Muscle layer of duodenum (tissue), 2 donors: ENCODE data around the gene NOL8.

Source experiments
- H3K27ac ChIP-seq: one replicate; pipeline ENCODE4 v1.7.0; 2013; ENCODE audit warnings: mild to moderate bottlenecking, low read length
- H3K27me3 ChIP-seq: one replicate; pipeline ENCODE4 v1.7.0; 2013; ENCODE audit warnings: low read depth, mild to moderate bottlenecking, control low read depth, low read length
- H3K36me3 ChIP-seq, 2 donors: one replicate each; pipeline ENCODE4 v1.7.0; 2013; ENCODE audit warnings: low read length in 2 of 2, control low read depth in 1 of 2, mild to moderate bottlenecking in 1 of 2; ENCODE audit not compliant: insufficient read depth in 2 of 2, control insufficient read depth in 1 of 2
- H3K4me1 ChIP-seq, 2 donors: one replicate each; pipeline ENCODE4 v1.7.0; 2013; ENCODE audit warnings: low read length in 2 of 2, mild to moderate bottlenecking in 2 of 2, control low read depth in 1 of 2, moderate library complexity in 1 of 2; ENCODE audit not compliant: insufficient read depth in 2 of 2, control insufficient read depth in 1 of 2
- H3K4me3 ChIP-seq, 2 donors: one replicate each; pipeline ENCODE4 v1.7.0; 2013; ENCODE audit warnings: low read length in 2 of 2, low read depth in 1 of 2, mild to moderate bottlenecking in 1 of 2
- H3K9me3 ChIP-seq, 2 donors: one replicate each; pipeline ENCODE4 v1.7.0; 2013; ENCODE audit warnings: low read length in 2 of 2, control low read depth in 1 of 2, mild to moderate bottlenecking in 1 of 2; ENCODE audit not compliant: control insufficient read depth in 1 of 2
- donor health status: healthy.

NOL8 gene

GRCh38 chr9:92325269-92325990 is at the start of gene NOL8, which contains the start of gene CENPP:
NOL8 (minus strand) TSS chr9:92325350; CDS start chr9:92324161, 1,189 bp downstream.
CENPP (plus strand) TSS chr9:92325953.
- peak within 1 kb of the TSS; percentile 80 to 81 for H3K4me3 ChIP-seq
- H3K27ac ChIP-seq, result peak within 1 kb of the TSS; percentile 99
- peaks cover 6 to 15% of the 10 kb centered on the region in 2 donors for H3K36me3 ChIP-seq
- peaks cover 9 to 22% of the 10 kb centered on the region in 2 donors for H3K4me1 ChIP-seq
- H3K9me3 ChIP-seq, result no peaks in the 10 kb centered on the region
- H3K27me3 ChIP-seq, result no peaks in the 10 kb centered on the region

- Histone ChIP-seq H3K27ac (no peak overlapping the region), H3K4me3 (no peak overlapping the region), H3K36me3 (no peaks in the 10 kb centered on the region), H3K9me3 (no peaks in the 10 kb centered on the region), H3K4me1 (no peaks in the 10 kb centered on the region), H3K27me3 (no peaks in the 10 kb centered on the region)
Measured at GRCh38 chr9:92373167-92373566, 48.0 kb upstream of the NOL8 start.

- Histone ChIP-seq H3K9me3 (no peaks in the 10 kb centered on the region), H3K36me3 (no peaks in the 10 kb centered on the region), H3K4me3 (no peak overlapping the region), H3K4me1 (no peaks in the 10 kb centered on the region), H3K27me3 (no peaks in the 10 kb centered on the region), H3K27ac (no peak overlapping the region)
Measured at GRCh38 chr9:92369075-92369474, 43.9 kb upstream of the NOL8 start.

GRCh38 chr9:92360083-92360482 is 34.9 kb upstream of the NOL8 start:
- Histone ChIP-seq H3K4me3 (no peak overlapping the region), H3K9me3 (peaks cover 0 to 8% of the 10 kb centered on the region in 2 donors), H3K4me1 (no peaks in the 10 kb centered on the region), H3K27me3 (no peaks in the 10 kb centered on the region), H3K36me3 (no peaks in the 10 kb centered on the region), H3K27ac (no peak overlapping the region)

GRCh38 chr9:92359394-92359995 is 34.3 kb upstream of the NOL8 start:
- no peaks in the 10 kb centered on the region for H3K36me3 ChIP-seq
- no peak overlapping the region for H3K27ac ChIP-seq

GRCh38 chr9:92353051-92353450 is 27.9 kb upstream of the NOL8 start:
- H3K36me3 ChIP-seq, result no peaks in the 10 kb centered on the region
- no peaks in the 10 kb centered on the region for H3K27me3 ChIP-seq
- peaks cover 0 to 4% of the 10 kb centered on the region in 2 donors for H3K4me1 ChIP-seq
- H3K9me3 ChIP-seq, result peaks cover 0 to 8% of the 10 kb centered on the region in 2 donors
- H3K4me3 ChIP-seq, result no peak overlapping the region
- H3K27ac ChIP-seq, result no peak overlapping the region

More at GRCh38 chr9:92359394-92359995, 34.3 kb upstream of the NOL8 start:
- Histone ChIP-seq H3K4me3 (no peak overlapping the region), H3K9me3 (peaks cover 0 to 8% of the 10 kb centered on the region in 2 donors), H3K4me1 (no peaks in the 10 kb centered on the region), H3K27me3 (no peaks in the 10 kb centered on the region)

GRCh38 chr9:92350740-92351133 is 25.6 kb upstream of the NOL8 start:
- peaks cover 0 to 2% of the 10 kb centered on the region in 2 donors for H3K9me3 ChIP-seq
- H3K27ac ChIP-seq, result no peak overlapping the region
- H3K4me1 ChIP-seq, result peaks cover 0 to 4% of the 10 kb centered on the region in 2 donors
- H3K36me3 ChIP-seq, result no peaks in the 10 kb centered on the region
- no peaks in the 10 kb centered on the region for H3K27me3 ChIP-seq
- H3K4me3 ChIP-seq, result no peak overlapping the region

GRCh38 chr9:92349771-92350739 is 24.9 kb upstream of the NOL8 start:
- Histone ChIP-seq H3K36me3 (no peaks in the 10 kb centered on the region), H3K27me3 (no peaks in the 10 kb centered on the region), H3K27ac (peak overlapping the region; percentile 35), H3K9me3 (no peaks in the 10 kb centered on the region), H3K4me1 (peaks cover 0 to 4% of the 10 kb centered on the region in 2 donors), H3K4me3 (no peak overlapping the region)

- no peaks in the 10 kb centered on the region for H3K36me3 ChIP-seq
- no peaks in the 10 kb centered on the region for H3K9me3 ChIP-seq
- no peak overlapping the region for H3K27ac ChIP-seq
- H3K4me3 ChIP-seq, result no peak overlapping the region
- H3K27me3 ChIP-seq, result no peaks in the 10 kb centered on the region
- peaks cover 0 to 8% of the 10 kb centered on the region in 2 donors for H3K4me1 ChIP-seq
Measured at GRCh38 chr9:92345582-92345981, 20.4 kb upstream of the NOL8 start.

GRCh38 chr9:92342825-92343488 is 17.8 kb upstream of the NOL8 start:
- Histone ChIP-seq H3K4me3 (no peak overlapping the region), H3K27ac (no peak overlapping the region), H3K4me1 (peaks cover 0 to 8% of the 10 kb centered on the region in 2 donors), H3K27me3 (no peaks in the 10 kb centered on the region), H3K9me3 (no peaks in the 10 kb centered on the region), H3K36me3 (peaks cover 0 to 7% of the 10 kb centered on the region in 2 donors)
